Activated T-cell treated with anti-CD3 and anti-CD28 coated beads, Interleukin-2, amount 50 U/mL, for 1 hour (primary cell): ENCODE measurements around the gene ANKRD42.
"Not testable (repeated sequence)": the region's sequence is repeated elsewhere in the genome, so short reads cannot be mapped to it uniquely, and the experiment has no call there.

Source experiments
- DNase-seq: peaks from one replicate; pipeline ENCODE4 v3.0.0-alpha.2; 2020

Gene ANKRD42

DNA sequence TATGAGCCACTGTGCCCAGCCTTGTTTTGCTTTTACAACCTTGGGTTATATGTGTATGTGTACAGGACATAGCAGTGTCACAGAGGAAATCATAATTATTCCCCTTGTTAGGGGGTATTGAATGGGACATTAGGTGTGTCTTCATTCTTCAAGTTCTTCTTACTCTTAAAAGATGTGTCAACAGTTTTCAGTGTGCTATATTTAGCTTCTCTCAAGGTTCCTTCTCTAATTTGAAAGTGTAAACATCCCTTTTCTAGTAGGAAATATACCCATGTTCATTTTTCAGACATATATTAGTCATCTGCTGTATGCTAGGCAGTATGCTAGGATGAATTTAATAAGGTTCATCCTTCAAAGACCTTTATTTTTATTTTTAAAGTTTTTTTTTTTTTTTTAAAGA is 19.5 kb upstream of the ANKRD42 start:
- no peak for DNase-seq

DNA sequence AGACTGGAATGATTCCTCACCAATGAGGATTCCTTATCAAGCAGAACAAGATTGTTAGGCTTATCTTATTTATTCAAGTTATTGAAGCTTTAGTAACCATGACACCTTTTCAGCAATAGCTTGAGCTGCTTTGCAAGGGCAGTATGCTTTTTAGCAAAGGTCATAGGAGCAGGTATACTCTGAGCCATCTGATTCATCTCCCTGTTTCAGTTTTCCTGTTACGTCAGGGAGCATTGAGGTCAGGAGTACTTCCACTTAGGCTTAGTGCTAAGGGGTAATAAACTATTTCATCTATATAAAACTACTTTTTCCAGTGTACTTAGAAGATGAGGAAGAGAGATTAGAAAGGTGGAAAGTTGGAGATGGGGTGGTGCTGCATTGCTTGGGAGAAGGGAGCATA is 17.7 kb upstream of the ANKRD42 start:
- DNase-seq, result no peak

DNA sequence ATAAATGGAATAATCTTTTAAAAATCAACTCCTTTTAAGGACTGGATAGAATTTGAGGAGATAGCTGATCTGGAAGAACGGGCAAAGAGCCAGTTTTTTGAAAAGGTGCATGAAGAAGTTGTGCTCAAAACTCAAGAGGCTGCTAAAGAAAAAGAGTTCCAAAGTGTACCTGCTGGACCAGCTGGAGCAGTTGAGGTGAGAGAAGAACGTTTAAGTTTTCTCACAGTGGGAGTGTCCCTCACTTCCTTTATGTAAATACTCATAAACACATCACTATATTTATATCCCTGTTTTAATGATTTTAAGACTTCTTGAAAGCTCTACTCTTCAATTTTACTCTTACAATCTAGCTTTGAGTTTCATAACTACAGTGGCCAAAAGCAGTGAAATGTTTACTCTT is 11.7 kb upstream of the ANKRD42 start:
- no peak for DNase-seq

DNA sequence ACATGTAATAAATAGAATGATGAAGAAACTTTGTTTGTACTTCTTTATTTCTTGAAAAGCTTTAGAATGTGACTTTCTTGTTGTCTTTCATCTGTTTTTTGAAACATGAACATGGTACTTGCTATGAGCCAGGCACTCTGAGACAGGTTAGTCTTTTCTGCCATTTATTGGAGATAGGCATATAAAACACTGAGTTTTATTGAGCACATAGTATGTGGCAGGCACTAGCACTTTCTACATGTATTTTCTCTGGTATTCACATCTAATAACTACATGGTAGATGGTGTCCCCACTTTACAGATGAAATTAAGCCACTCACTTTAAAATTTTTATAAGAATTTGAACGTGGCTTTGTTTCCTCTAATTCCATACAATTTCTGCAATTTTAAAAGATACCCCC is 7.7 kb upstream of the ANKRD42 start:
- no peak for DNase-seq

DNA sequence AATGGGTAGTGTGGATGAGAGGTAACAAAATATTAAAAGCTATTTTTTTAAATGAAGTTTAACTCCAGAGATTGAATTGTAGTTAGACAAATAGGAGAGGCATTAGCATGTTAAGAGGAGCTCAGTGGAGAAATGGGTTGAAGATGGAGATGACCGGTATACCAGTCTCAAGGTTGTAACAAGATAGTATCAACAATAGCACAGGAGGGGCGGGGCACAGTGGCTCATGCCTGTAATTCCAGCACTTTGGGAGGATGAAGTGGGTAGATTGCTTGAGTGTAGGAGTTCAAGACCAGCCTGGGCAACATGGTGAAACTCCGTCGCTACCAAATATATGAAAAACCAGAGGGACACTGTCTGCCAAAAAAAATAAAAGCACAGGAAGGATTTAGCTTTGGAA is 6.0 kb upstream of the ANKRD42 start:
- DNase-seq, result no peak

DNA sequence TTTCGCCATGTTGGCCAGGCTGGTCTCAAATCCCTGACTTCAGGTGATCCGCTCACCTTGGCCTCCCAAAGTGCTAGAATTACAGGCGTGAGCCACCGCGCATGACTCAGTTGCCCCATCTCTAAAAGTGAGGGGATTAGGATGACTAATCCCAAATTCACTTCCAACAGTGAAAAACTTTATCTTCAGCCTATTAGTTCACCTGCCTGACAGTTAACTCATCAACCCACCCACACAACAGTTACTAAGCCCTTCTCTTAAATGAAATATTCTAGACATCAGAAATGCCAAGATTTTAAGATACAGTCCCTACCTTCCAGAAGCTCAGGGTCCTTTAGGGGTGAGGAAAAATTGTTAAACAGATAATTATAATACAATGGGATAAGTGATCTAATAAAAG is 2.0 kb upstream of the ANKRD42 start:
- no peak for DNase-seq

DNA sequence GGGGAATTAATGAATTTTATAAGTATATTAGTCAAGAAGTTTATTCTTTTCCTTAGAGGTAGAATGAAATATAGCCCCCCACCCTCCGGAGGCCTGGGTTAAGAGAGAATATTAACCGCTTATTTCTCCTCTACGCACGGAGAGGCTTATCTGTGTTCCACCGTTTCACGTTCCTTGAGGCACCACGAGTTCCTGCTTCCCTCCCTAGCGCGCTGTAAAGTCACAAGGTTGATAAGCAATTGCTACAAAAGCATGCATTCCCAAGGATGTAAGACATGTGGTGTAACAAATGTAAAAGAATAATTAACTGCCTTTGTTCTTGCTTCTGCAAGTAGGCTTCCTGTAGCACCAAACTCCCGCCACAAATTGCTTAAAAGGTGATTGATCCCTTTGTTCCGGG is 1.5 kb upstream of the ANKRD42 start:
- no peak for DNase-seq

DNA sequence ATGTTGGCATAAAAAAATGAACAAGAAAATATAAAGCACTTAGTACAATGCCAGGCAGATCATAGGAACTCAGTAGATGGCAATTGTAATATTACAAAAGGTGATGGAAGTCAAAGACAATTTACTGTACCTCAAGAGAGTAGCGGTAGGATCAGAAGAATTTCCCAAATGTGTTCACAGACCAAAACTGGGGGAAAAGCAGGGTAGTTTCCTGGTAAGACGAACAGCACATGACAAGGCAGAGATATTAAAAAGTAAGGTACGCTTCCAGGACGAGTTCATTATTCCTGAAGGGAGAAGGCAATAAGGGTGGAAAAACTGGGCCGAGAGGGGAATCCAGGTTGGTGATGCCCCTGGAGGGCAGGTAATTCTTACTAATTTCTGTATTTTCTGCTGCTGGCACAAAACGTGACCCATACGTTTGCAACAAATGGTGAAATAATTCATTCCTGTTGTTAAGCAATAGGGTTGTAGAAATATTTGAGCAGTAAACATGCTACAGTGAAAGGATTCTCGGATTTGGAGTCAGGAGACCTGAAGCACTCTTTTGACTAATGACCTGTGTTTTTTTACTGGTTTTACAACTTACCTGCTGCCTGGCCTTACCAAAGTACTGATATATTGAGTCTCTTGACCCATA is 786 bp upstream of the ANKRD42 start:
- no peak for DNase-seq

DNA sequence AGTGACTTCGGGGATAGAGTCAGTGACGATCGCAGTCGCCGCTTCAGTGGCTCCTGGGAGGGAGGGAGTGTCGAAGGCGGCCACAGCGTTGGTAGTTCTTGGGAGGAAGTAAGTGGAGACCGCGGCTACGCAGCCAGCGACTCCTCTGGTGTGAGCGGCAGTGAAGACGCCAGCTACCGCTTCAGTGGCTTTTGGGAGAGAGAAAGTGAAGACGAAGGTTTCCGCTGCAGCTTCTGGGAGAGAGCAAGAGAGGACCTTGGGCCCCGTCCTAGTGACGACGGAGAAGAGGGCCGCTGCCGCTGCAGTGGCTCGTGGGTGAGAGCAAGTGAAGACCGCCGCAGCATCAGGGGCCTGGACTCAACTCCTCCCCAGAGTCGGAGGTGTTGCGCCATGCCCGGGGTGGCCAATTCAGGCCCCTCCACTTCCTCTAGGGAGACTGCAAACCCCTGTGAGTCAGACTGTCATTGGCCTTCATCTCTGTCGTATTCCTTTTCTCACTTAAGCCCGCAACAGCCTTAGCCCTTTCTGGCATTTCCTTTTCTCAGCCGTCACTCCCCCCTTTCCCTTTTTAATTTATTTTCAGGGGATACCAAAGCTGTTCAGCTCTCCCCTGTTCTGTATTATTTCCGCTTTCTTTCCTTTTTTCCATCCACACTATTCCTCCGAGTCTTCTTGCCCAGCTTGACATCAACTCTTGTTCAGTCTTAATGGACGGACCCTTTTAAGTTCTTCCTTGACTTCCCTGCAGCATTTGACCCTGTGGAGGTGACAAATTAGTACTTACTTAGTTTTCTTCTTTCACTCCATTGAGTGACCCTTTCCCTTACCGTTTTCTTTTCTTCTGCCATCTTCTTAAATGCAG is 1.0 kb downstream of the ANKRD42 start:
- peak; percentile 64 for DNase-seq

DNA sequence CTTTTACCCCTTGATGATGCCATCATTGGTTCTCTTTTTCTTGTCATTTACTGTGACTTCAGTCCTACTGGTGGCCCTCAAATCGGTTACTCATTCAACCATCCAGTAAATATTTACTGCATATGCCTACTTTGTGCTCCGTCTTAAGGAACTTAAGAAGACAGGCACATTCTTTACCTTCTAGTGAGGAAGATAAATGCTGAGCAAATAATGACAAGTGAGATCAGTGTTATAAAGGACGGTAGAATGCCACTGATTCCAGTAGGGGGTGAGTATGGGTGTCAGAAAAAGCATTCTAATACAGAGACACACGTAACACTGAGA is 1.6 kb downstream of the ANKRD42 start:
- DNase-seq, result no peak

DNA sequence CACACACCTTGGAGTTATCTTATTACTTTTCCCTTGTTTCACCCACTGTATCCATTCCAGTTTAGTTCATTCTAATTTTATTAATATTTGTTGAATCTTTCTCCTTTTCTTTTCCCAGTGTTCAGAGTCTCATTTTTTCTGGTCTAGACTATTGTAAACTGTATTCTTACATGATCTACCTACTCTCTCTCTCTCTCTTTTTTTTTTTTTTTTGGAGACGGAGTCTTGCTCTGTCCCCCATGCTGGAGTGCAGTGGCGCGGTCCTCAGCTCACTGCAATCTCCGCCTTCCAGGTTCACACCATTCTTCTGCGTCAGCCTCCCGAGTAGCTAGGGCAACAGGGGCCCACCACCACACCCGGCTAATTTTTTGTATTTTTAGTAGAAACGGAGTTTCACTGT is 2.1 kb downstream of the ANKRD42 start:
- no peak for DNase-seq

DNA sequence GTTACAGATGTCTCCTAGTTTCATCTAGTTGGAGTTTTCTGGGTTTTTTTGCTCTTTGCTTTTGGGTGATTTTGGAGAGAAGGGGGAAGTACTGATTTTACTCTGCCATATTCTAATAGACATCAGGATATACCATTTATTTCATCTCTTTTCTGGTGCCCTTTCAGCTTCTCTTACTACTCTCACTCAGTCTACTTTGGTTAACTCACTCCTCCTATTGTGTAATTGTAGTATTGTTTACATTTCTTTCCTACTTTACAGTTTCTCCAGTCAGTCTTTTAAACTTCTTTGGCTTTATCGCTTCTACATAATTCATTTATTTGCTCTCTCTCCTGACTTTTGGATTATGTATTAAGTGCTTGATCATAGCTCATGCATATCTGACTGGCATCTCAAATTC is 6.5 kb downstream of the ANKRD42 start:
- no peak for DNase-seq

DNA sequence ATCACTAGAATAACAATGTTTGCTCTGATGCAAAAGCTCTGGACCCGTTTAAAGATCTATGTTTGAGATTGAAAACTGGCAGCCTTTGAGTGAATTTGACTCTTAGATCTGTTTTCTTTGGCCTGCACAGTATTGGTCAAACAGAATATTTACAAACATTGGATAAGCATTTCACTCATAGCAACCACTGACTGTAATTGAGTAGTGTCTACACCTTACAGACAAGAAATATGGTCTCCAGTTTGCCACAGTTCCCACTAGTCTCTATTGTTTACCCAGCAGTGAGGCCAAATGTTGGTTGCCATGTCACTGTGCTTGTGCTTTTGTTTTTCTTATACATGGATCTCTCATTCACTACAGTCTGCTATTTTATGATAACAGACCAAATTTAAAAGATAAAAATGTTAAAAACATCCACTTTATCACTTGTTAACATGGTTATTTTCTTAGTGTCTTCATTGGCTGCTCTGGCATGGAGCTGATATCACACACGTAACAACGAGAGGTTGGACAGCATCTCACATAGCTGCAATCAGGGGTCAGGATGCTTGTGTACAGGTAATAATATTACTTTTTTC is 12.2 kb downstream of the ANKRD42 start:
- DNase-seq, result no peak

DNA sequence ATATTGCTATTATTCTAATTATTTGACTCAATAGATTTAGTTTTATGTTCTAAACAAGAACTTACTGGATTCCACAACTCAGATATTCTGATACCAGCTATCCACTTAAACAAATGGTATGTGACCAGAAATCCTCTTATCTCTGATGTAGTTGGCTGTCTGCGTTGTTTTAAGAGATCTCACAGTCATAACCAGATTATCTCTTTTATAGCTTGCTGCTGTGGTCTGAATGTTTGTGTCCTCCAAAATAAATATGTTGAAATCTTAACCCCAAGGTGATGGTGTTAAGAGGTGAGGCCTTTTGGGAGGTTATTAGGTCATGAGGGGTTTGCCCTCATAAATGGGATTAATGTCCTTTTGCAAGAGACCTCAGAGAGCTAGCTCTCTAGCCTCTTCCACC is 12.7 kb downstream of the ANKRD42 start:
- no peak for DNase-seq

DNA sequence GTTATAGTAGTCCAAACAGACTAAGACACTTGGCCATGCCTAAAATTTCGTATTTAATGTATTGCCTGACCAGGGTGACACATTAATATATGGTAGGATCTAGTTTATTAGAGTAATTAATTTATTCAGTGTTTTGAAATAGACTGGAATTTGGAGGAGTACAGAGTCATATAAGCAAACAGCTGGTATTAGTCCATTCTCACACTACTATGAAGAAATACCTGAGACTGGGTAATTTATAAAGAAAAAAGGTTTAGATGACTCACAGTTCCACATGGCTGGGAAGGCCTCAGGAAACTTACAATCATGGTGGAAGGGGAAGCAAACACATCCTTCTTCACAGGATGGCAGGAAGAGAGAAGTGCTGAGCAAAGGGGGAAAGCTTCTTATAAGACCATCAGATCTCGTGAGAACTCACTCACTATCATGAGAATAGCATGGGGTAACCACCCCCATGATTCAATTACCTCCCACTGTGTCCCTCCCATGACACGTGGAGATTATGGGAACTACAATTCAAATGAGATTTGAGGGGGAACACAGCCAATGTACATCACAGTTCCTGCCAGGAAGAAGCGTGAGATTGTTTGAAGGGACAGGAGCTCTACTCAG is 13.4 kb downstream of the ANKRD42 start:
- not testable (repeated sequence) for DNase-seq

DNA sequence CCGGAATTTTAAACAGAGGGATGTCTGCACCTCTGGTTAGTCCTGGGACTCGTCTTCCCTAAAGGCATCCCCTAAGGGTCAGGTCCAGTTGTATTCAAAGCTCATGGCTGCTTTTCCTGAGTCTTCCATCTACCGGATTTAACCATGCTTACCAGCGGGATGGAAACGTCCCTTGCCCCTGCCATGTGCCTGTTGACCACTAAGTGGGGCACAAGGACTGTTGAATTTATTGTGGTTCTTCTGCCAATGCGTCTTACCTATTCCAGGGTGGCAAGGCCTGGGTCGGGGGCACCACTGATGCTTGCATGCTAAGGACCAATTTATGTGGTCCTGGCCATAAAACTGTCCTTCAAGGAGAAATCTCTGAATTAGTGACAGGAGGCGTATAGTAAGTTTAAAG is 25.6 kb downstream of the ANKRD42 start:
- no peak for DNase-seq

DNA sequence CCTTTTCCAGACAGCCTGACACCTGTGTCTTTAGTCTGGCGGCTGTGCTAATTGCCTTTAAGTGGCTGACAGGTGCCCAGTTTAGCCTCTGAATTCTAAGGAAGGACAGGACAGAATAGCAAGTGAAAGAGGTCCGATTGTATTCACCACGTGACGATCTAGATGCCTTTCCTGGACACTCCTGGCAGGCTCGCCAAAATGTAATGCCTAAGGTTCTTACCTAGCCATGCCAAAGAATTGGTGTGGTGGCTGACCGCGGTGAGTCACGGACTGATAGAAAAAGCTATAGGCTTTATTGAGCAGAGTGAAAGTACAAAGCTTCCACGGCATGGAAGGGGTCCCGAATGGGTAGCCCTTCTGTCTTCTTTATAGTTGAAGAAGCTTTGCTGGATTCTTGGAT is 26.7 kb downstream of the ANKRD42 start:
- no peak for DNase-seq

DNA sequence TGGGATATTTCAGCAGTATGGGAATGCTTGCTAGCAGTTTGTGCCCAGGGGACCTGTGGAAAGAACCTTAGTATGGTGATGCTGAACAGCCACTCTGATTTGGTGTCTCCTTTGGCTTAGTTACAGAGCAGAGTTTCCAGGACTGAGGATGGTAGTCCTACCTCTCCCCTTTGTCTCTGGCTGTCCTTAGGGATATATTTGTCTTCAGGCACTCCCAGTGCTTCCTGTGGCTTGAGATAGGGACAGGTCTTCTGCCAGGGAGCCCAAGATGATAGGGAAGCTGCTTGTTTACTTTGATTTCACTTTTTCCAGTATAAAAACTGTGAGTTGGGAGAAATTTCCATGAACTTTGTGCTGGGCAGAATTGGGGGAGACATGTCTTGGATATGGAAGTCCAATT is 28.2 kb downstream of the ANKRD42 start:
- no peak for DNase-seq

DNA sequence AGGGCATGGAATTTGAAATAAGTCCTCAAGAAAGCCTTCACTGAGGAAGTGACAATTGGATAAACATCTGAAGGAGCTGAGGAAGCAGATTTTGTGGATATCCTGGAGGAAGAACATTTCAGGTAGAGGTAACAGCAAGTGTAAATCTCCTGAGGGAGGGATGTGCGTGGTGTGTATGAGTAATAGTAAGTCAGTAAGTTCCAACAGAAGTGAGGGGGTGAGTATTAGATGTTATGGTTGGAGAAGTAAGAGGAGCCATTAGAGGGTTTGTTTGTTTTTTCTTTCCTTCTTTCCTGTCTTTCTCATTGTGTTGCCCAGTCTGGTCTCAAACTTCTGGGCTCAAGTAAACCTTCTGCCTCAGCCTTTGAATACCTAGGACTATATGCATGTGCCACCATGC is 29.0 kb downstream of the ANKRD42 start:
- DNase-seq, result no peak

DNA sequence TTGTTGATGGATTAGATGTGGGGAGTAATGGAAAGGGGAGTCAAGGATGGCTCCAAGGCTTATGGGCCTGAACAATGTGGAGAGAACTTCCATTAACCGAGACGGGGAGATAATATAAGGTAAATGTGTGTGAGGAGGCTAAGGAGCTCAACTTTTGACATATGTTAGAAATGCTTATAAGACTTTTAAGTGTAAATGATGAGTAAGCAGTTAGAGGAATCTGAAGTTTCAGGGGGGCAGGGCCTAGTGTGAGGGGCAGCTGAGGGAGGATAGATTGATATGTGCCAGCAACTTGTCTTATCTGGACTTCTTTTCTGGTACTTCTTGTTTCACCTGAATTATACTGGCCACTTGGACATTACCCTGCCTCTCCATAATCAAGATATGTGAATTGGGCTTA is 29.9 kb downstream of the ANKRD42 start:
- DNase-seq, result no peak

DNA sequence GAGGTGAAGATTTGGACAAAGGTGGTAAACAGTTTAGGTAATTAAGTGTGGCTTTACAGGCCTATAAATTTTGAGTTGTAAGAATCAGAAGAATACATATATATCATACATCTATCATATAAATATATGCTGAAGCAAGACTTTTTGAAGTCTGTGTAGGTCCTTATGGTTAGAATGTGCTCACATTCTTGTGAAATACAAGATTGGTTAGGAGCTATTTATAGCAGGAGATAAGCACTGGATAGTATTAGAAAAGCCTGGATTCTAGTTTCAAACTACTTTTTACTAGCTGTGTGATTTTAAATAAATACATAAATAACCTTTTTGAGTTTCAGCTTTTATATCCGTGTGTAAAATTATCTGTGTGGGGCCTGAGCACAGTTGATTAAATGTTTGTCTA is 42.3 kb downstream of the ANKRD42 start:
- no peak for DNase-seq

DNA sequence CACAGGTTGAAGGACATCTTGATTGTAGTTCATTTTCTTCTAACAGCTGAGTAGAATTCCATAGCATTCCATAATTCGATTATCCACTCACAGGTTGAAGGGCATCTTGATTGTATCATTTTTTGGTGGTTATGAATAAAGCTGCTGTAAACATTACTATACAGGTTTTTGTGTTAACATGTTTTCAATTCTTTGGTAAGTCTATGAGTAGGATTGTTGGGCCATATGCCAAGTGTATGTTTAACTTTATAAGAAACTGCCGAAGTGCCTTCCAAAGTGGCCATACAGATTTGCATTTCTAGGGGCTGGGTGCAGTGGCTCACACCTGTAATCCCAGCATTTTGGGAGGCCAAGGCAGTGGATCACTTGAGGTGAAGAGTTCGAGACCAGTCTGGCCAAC is 44.6 kb downstream of the ANKRD42 start:
- no peak for DNase-seq

DNA sequence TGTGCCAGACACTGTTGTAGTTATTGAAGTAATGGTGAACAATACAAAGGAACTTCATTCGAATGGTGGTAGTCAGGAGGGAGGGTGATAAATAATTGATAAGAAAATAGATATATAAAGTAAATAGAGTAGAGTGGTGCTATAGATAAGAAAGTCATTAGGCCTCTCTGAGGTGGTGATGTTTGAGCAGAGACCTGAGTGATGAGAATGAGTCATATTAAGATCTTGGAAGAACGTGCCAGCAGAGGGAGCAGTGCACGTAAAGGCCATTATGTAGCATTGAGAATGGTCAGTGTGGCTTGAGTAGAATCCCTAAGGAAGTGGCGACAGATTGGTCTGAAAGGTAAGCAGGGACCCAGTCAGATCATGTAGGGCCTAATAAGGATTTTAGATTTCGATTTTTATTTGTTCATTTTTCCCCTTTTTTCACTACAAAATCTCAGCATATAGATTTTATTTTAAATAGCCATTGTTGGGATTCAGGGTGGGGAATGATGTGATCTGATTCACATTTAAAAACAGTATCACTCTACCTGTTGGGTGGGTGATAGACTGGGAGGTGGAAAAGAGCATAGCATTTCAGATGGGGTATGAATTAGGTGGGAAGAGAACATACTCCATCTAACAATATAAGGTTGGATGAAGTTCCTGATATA is 47.9 kb downstream of the ANKRD42 start:
- DNase-seq, result no peak

DNA sequence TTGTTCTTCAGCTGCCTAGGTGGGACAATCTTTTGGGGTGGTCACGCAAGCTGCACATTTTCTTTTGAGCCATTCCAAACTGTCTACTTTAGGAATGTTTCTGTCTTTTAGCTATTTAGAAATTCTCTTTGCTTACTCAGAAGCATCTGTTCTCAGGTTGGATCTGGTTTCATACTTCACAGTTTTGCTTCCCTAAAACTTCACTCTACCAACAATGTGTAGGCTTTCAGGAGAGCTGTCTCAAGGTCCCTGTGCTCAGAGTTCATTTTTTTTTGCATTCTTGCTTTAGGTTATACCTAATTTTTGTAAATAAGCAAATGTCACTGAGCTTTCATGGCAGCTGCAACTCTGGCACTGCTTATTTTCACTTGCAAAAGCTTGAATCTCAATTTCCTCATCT is 55.9 kb downstream of the ANKRD42 start:
- DNase-seq, result no peak
